Kidney (tissue), 14 donors: ENCODE results near the gene ZNF462. TPM values are rescaled to one million over a fixed set of nuclear protein-coding genes. Genes with fewer than 3 reads are reported as not detected.
A peak's percentile ranks its signal among the peaks of the same experiment; 100 is the strongest.

Experiments
- DNase-seq, 5 donors: peaks; one replicate each; pipeline ENCODE4 v3.0.0-alpha.2; 2013 to 2020
- FAIRE-seq: peaks from 2 replicates; lab custom pipeline; 2012; peaks lifted over from hg19 to GRCh38; lab: Jason Lieb, UNC
- H3K27ac ChIP-seq, 2 donors: one replicate each; pipeline ENCODE4 v1.7.0; 2013; ENCODE audit warnings: low read depth in 2 of 2, low read length in 2 of 2, inconsistent platforms in 1 of 2
- H3K27me3 ChIP-seq: one replicate; pipeline ENCODE4 v1.7.1; 2013; ENCODE audit warnings: low read length, inconsistent platforms; ENCODE audit not compliant: control insufficient read depth, insufficient read depth
- H3K36me3 ChIP-seq, 3 donors: one replicate each; pipeline versions ENCODE4 v1.7.0 to v1.7.1; 2013; ENCODE audit warnings: low read length in 3 of 3, control low read depth in 1 of 3, inconsistent platforms in 1 of 3; ENCODE audit not compliant: insufficient read depth in 3 of 3, control insufficient read depth in 2 of 3
- H3K4me1 ChIP-seq, 3 donors: one replicate each; pipeline versions ENCODE4 v1.7.0 to v1.7.1; 2013; ENCODE audit warnings: low read length in 3 of 3, inconsistent platforms in 1 of 3, low read depth in 1 of 3; ENCODE audit not compliant: control insufficient read depth in 2 of 3, insufficient read depth in 2 of 3
- H3K4me3 ChIP-seq, 3 donors: one replicate each; pipeline versions ENCODE4 v1.7.0 to v1.8.1; 2013; ENCODE audit warnings: low read length in 3 of 3, control low read depth in 1 of 3, inconsistent platforms in 1 of 3
- H3K9ac ChIP-seq, 3 donors: one replicate each; pipeline versions ENCODE4 v1.7.0 to v1.7.1; 2013; ENCODE audit warnings: low read length in 3 of 3, control low read depth in 1 of 3, inconsistent platforms in 1 of 3
- H3K9me3 ChIP-seq, 3 donors: one replicate each; pipeline versions ENCODE4 v1.7.0 to v1.7.1; 2013; ENCODE audit warnings: low read length in 3 of 3, control low read depth in 1 of 3, inconsistent platforms in 1 of 3; ENCODE audit not compliant: control insufficient read depth in 2 of 3, insufficient read depth in 1 of 3
- CTCF ChIP-seq: IDR thresholded peaks from 3 replicates; pipeline ENCODE4 v1.5.1; 2012; ENCODE audit warnings: mild to moderate bottlenecking, moderate library complexity, borderline replicate concordance; ENCODE audit not compliant: insufficient read depth; ENCODE audit errors: extremely low read depth
- intact Hi-C: fragments of 100-400 bp; cut with DNase I; formaldehyde crosslinking; loops from one replicate; pipeline ENCODE4 v1.11.1; 2022
- polyA plus RNA-seq: library from polyadenylated mRNA; stranded (reverse); fragments of 350-450 nt; fragmentation: Illumina TruSeq; extraction: RNeasy Lipid Tissue Mini Kit (QIAGEN cat#74804); gene quantifications from one replicate; pipeline ENCODE4 v1.2.3, GENCODE V29; 2014; ENCODE audit warnings: low read depth, low replicate concordance; ENCODE audit not compliant: insufficient read depth
- total RNA-seq: library from RNA; stranded (reverse); fragmentation: NEBNext Ultra II Directional; extraction: Animal tissue kit (Norgen Biotek cat#: 25700); gene quantifications from one replicate; pipeline ENCODE4 v1.2.1, GENCODE V29; 2021
- donor health status: control.
- donor health status: control.
- donor health status: control.
- donor health status: control.
- donor health status: control.
- donor health status: DM: yes; HTN: yes; CAD: no.
- donor health status: Normal renal cell carcinoma (clear cell type).

ZNF462 gene
- total and polyA plus RNA-seq, 2 donors from 2014 or later: 1.8 to 47.0 TPM

GRCh38 chr9:106892632-106893031, 29.7 kb downstream of the ZNF462 start:
- FAIRE-seq (no peak), DNase-seq (peak; percentile 55 to 86 (median 73))
- Histone ChIP-seq H3K4me3 (no peak overlapping the region), H3K27me3 (no peaks in the 10 kb centered on the region), H3K9me3 (no peaks in the 10 kb centered on the region), H3K36me3 (no peaks in the 10 kb centered on the region), H3K4me1 (peaks cover 5 to 8% (median 5%) of the 10 kb centered on the region in 3 donors), H3K27ac (peak overlapping the region in 1 of 2 donors; percentile 48), H3K9ac (no peak overlapping the region)
- no peak for TF ChIP-seq CTCF
- intact Hi-C loops: no loop called here

- Histone ChIP-seq H3K36me3 (no peaks in the 10 kb centered on the region), H3K27ac (peak overlapping the region in 1 of 2 donors; percentile 48), H3K9ac (no peak overlapping the region), H3K27me3 (no peaks in the 10 kb centered on the region), H3K9me3 (no peaks in the 10 kb centered on the region), H3K4me1 (peaks cover 5 to 8% (median 5%) of the 10 kb centered on the region in 3 donors), H3K4me3 (no peak overlapping the region)
- intact Hi-C loops: no loop called here
- FAIRE-seq (no peak), DNase-seq (no peak)
- no peak for TF ChIP-seq CTCF
Observed at GRCh38 chr9:106893088-106893487, 30.1 kb downstream of the ZNF462 start.

- Histone ChIP-seq H3K4me1 (peaks cover 0 to 8% (median 5%) of the 10 kb centered on the region in 3 donors), H3K36me3 (no peaks in the 10 kb centered on the region), H3K4me3 (no peak overlapping the region), H3K9me3 (no peaks in the 10 kb centered on the region), H3K9ac (no peak overlapping the region), H3K27me3 (no peaks in the 10 kb centered on the region), H3K27ac (no peak overlapping the region)
- no peak for FAIRE-seq
- intact Hi-C loops: no loop called here
- no peak for TF ChIP-seq CTCF
- DNase-seq: no peak
Observed at GRCh38 chr9:106896695-106897094, 33.7 kb downstream of the ZNF462 start.

- Histone ChIP-seq H3K9me3 (no peaks in the 10 kb centered on the region), H3K4me3 (no peak overlapping the region), H3K27ac (no peak overlapping the region), H3K4me1 (peaks cover 0 to 8% (median 5%) of the 10 kb centered on the region in 3 donors), H3K27me3 (no peaks in the 10 kb centered on the region), H3K9ac (no peak overlapping the region), H3K36me3 (no peaks in the 10 kb centered on the region)
- no peak for DNase-seq
- intact Hi-C loops: no loop called here
- TF ChIP-seq CTCF: no peak
- FAIRE-seq: no peak
Observed at GRCh38 chr9:106897236-106897635, 34.3 kb downstream of the ZNF462 start.
